Psoas muscle (tissue), 8 donors: ENCODE measurements around the gene COA1. TPM values are rescaled to one million over a fixed set of nuclear protein-coding genes. Genes with fewer than 3 reads are reported as not detected.

ENCODE experiments used
- ATAC-seq, 4 donors: fragments of 200-7000 bp; cut with Tn5 transposase; one replicate each; pipeline ENCODE4 v1.9.1; 2020; ENCODE audit warnings: moderate library complexity in 3 of 4, mild to moderate bottlenecking in 2 of 4
- DNase-seq, 2 donors: peaks; one replicate each; pipeline ENCODE4 v3.0.0-alpha.2; 2020
- H3K27ac ChIP-seq: fragments of 200-600 bp; one replicate; pipeline ENCODE4 v1.8.0; 2022
- H3K27me3 ChIP-seq, 3 donors: fragments of 200-600 bp in 1 of 3; one replicate each; pipeline versions ENCODE4 v1.6.1 to v1.8.0; 2013 to 2022; ENCODE audit warnings: low read length in 2 of 3, mild to moderate bottlenecking in 2 of 3, moderate library complexity in 1 of 3; ENCODE audit not compliant: insufficient read depth in 3 of 3
- H3K36me3 ChIP-seq, 2 donors: fragments of 200-600 bp in 1 of 2; one replicate each; pipeline versions ENCODE4 v1.6.1 to v1.8.0; 2013 to 2022; ENCODE audit warnings: low read depth in 1 of 2, mild to moderate bottlenecking in 1 of 2, moderate library complexity in 1 of 2; ENCODE audit not compliant: insufficient read depth in 1 of 2
- H3K4me1 ChIP-seq: fragments of 200-600 bp; one replicate; pipeline ENCODE4 v1.8.0; 2022
- H3K4me3 ChIP-seq: fragments of 200-600 bp; one replicate; pipeline ENCODE4 v1.8.0; 2022; ENCODE audit warnings: mild to moderate bottlenecking
- H3K9me3 ChIP-seq: fragments of 200-600 bp; one replicate; pipeline ENCODE4 v1.8.0; 2022
- WGBS, 3 donors: extraction: QIAGEN DNeasy Blood & Tissue Kit; methylation state at CpG; one replicate each; pipeline versions ENCODE4 v1.1.6 to v1.1.7; 2013; 5-methylcytosine and 5-hydroxymethylcytosine counted together
- intact Hi-C, 2 donors: fragments of 100-400 bp; cut with DNase I; formaldehyde crosslinking; loops; one replicate each; pipeline versions ENCODE4 v1.11.0 to v1.14.2; 2022
- polyA plus RNA-seq, 3 donors: library from polyadenylated mRNA; stranded (reverse); fragments of 200-250 nt; gene quantifications; one replicate each; pipeline ENCODE4 v1.2.3, GENCODE V29; 2013
- total RNA-seq, 4 donors: library from RNA; stranded (reverse); fragmentation: NEBNext Ultra II Directional in 2 of 4; extraction: Animal tissue kit (Norgen Biotek cat#: 25700) in 2 of 4; gene quantifications; one replicate each; pipeline versions ENCODE4 v1.2.1 to v1.2.4, GENCODE V29; 2021 to 2023
- TF ChIP-seq, protein P1 (sequence below): fragments of 200-600 bp; IDR thresholded peaks from one replicate; pipeline ENCODE4 v1.8.0; 2022; ENCODE audit warnings: antibody characterized with exemption
- donor health status: healthy with polysubstance abuse.
- donor health status: DM: no; HTN: no; CAD: no; lungs with moderate emphysema.
- donor health status: Bipolar disorder and iron deficiency.
- donor health status: healthy.
- donor health status: DM: yes; HTN: yes; CAD: no.
- donor health status: DM: no; HTN: no; CAD: no.
- donor health status: DM: no; HTN: no; CAD: no.
- donor health status: DM: yes; HTN: yes; CAD: no.

The COA1 gene
- total and polyA plus RNA-seq, 7 donors = 41.5 to 74.9 (median 60.5) TPM

DNA sequence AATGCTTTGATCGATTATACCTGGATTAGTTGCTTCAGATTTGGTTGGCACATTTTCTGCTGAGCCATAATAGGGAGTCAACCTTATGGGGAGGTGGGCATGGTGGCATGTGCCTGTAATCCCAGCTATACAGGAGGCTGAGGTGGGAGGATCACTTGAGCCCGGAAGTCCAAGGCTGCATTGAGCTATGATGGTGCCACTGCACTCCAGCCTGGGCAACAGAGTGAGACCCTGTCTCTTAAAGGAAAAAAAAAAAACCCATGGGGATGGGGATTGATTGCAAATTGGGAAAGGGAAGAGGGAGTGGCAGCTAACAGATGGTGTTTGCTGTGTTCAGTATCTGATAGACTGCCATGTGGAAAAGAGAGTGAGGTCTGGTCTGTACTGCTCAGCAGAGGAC lies 135.3 kb downstream of the COA1 start:
- H3K4me1 ChIP-seq = peaks cover 7% of the 10 kb centered on the region

DNA sequence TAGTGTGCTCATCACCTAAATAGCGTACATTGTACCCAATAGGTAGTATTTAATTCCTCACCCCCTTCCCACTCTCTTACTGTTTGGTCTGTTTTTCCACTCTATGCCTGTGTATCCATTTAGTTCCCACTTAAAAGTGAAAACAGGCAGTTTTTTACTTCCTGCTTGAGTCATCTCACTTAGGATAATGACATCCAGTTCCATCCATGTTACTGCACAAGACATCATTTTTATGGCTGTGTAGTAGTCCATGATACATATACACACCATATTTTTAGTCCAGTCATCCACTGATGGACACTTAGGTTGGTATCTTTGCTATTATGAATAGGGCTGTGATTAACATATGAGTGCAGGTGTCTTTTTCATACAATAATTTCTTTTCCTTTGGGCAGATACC lies 136.3 kb downstream of the COA1 start:
- Histone ChIP-seq H3K9me3 (no peaks in the 10 kb centered on the region), H3K36me3 (peaks cover 0 to 21% of the 10 kb centered on the region in 2 donors), H3K27ac (no peak overlapping the region), H3K27me3 (no peaks in the 10 kb centered on the region), H3K4me3 (no peak overlapping the region), H3K4me1 (peaks cover 7% of the 10 kb centered on the region)
- no peak for ATAC-seq
- no peak for DNase-seq
- TF ChIP-seq, protein P1, sequence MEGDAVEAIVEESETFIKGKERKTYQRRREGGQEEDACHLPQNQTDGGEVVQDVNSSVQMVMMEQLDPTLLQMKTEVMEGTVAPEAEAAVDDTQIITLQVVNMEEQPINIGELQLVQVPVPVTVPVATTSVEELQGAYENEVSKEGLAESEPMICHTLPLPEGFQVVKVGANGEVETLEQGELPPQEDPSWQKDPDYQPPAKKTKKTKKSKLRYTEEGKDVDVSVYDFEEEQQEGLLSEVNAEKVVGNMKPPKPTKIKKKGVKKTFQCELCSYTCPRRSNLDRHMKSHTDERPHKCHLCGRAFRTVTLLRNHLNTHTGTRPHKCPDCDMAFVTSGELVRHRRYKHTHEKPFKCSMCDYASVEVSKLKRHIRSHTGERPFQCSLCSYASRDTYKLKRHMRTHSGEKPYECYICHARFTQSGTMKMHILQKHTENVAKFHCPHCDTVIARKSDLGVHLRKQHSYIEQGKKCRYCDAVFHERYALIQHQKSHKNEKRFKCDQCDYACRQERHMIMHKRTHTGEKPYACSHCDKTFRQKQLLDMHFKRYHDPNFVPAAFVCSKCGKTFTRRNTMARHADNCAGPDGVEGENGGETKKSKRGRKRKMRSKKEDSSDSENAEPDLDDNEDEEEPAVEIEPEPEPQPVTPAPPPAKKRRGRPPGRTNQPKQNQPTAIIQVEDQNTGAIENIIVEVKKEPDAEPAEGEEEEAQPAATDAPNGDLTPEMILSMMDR = no peak
- WGBS, 3 donors = 93 to 100% (median 95%) methylated on average over 1 of the region's 1 CpG
- intact Hi-C loops = no loop called here

More for the DNA sequence above, 135.3 kb downstream of the COA1 start:
- DNase-seq (no peak), ATAC-seq (no peak)
- TF ChIP-seq, protein P1 = no peak
- intact Hi-C loops = no loop called here
- Histone ChIP-seq H3K27me3 (no peaks in the 10 kb centered on the region), H3K36me3 (peaks cover 0 to 31% of the 10 kb centered on the region in 2 donors), H3K27ac (no peak overlapping the region), H3K9me3 (no peaks in the 10 kb centered on the region), H3K4me3 (no peak overlapping the region)
- WGBS, 3 donors = 91 to 93% (median 92%) methylated on average over 2 of the region's 2 CpGs

DNA sequence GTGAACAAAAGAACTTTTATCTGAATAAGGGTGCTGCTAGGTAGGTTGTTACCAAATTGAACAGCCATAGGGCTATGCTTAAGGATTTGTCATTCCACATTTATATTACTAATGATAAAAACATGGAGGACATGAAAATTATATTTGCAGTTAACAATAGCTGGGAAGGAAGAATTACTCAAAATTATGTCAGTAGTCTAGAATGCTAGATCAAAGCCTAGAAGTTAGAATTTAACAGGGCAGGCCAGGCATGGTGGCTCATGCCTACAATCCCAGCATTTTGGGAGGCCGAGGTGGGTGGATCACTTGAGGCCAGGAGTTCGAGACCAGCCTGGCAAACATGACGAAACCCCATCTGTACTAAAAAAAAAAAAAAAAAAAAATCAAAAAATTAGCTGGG lies 137.0 kb downstream of the COA1 start:
- TF ChIP-seq, protein P1 = no peak
- Histone ChIP-seq H3K4me3 (no peak overlapping the region), H3K27ac (no peak overlapping the region), H3K36me3 (peaks cover 0 to 14% of the 10 kb centered on the region in 2 donors), H3K27me3 (no peaks in the 10 kb centered on the region), H3K4me1 (peaks cover 7% of the 10 kb centered on the region), H3K9me3 (no peaks in the 10 kb centered on the region)
- DNase-seq = no peak
- intact Hi-C loops = no loop called here
- no peak for ATAC-seq
- 88 to 98% (median 93%) methylated on average over 3 of the region's 3 CpGs for WGBS, 3 donors

DNA sequence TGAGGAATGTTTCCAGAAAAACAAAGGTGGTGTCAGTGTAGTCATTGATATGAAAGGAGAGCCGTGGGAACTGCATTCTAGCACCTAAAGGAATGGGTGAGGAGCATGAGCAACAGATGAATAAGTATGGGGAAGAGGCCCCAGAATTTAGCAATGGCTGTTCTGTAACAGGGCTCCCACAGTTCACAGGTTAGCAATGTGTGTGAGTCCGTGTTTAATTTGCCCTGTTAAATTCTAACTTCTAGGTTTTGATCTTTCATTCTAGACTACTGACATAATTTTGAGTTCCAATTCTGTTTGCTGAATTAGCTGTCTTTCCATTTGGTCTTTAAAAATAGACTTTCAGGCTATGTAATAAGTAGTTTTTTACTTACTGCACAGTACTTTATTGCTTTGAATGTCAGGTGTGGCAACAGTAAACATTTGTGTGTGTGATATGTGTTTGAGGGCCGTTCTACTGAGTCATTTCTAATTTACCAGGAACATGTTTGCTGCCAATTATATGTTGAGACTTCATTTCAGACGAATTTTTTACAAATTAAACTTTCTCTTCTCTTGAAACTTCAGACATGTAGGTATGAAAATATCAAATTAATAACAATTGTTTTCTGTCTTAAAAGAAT lies 137.7 kb downstream of the COA1 start:
- peaks cover 0 to 9% of the 10 kb centered on the region in 2 donors for H3K36me3 ChIP-seq
- no peak overlapping the region for H3K27ac ChIP-seq
- no peaks in the 10 kb centered on the region for H3K9me3 ChIP-seq
- 55 to 67% (median 57%) methylated on average over 4 of the region's 4 CpGs for WGBS, 3 donors
- intact Hi-C loops = no loop called here
- no peak overlapping the region for H3K4me3 ChIP-seq
- peaks cover 7% of the 10 kb centered on the region for H3K4me1 ChIP-seq
- ATAC-seq = peak in 3 of 4 donors; percentile 48 to 83 (median 58)
- H3K27me3 ChIP-seq = no peaks in the 10 kb centered on the region
- DNase-seq = no peak
- TF ChIP-seq, protein P1 = no peak
